Measurements from ENCODE around the gene NPFF.
A peak's percentile ranks its signal among the peaks of the same experiment; 100 is the strongest.
"Not testable (repeated sequence)": the region's sequence is repeated elsewhere in the genome, so short reads cannot be mapped to it uniquely, and the experiment has no call there.

NPFF gene

DNA sequence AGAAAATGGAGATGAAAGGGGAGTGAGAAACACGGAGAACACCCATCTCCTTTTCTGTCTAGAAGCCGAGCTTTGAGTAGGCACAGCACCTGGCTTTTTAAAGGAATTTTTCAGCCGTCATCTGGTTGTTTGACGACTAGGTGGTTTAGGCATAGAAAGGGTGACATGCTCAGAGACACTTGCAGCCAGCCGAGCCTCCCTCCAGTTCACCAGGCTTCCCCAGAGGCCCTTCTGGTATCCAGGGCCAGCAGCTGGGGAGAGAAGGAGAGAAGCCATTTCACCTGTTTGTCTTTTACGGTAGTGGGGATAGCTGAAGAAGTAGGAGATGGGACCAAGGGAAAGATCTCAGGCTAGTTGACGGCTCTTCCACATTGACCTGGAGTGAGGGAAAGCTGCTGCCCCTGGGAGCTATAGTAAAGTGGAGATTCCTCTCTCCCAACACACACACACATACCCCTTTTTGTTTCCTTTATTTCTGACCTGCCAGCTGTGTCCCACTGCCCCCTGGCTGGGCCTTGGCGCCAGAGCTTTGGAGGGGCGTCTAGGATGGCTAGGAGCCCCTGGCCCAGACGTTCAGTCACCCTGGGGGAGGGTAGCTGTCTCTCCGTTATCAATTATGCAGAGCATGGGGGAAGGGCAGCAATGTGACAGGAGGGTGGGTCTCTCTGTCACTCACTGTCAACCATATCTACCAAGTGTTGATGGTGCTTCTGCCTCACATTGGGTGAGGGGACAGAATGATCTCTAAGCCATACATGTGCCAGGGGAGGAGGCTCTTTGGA is 13.5 kb downstream of the NPFF start:
- no peak for DNase-seq

DNA sequence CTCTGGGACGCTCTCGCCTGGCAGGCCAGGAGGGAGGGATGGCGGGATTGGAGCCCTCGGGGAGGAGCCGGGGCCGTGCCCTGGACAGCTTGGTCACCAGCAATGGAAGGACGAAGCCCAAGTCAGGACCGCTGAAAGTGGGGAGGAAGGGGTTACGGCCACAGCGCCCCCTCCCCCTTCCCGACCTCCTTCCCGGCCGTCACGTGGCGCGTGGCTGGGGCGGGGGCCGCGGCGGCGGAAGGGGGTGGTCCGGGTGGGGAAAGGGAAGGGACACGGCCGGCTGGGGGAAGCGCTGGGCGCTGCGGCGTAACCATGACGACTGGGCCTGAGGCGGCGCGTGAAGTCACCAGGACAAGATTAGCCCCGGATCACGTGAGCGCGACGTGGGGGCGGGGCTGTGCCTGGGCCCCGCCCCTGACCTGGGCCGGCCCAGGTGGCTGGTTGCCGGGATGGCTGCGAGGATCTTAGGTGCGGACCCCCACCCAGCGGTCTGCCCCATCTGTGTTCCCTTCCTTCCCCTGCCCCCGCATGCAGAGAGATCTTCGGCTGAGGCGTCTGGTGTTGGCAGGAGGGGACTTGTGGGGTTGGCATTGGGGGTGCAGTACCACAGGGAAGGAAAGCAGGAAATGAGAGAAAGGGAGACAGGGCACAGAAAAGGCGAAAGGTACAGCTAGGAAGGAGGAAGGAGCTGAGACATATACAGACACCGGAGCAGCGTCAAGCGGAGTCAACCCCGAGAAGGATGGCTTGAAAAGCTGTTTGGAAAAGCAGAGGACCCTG is 14.3 kb downstream of the NPFF start:
- peak; percentile 87 for DNase-seq

DNA sequence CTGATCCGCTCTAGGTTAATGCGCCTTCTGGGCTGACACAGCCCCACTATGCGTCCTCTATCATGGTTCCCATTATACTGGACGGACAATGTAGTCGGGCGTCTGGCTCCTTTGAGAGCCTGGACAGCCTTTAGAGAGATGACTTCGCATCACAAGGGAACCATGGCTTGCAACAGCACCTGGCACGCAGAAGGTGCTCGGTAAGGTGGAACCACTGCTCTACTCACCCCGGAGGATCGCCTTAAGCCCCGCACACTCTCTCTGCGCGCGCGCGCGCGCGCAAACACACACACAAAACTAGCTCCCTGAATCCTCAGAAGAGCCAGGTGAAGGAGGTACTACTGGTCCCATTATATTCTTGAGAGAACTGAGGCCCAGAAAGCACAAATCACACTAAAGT is 15.1 kb downstream of the NPFF start:
- no peak for DNase-seq

DNA sequence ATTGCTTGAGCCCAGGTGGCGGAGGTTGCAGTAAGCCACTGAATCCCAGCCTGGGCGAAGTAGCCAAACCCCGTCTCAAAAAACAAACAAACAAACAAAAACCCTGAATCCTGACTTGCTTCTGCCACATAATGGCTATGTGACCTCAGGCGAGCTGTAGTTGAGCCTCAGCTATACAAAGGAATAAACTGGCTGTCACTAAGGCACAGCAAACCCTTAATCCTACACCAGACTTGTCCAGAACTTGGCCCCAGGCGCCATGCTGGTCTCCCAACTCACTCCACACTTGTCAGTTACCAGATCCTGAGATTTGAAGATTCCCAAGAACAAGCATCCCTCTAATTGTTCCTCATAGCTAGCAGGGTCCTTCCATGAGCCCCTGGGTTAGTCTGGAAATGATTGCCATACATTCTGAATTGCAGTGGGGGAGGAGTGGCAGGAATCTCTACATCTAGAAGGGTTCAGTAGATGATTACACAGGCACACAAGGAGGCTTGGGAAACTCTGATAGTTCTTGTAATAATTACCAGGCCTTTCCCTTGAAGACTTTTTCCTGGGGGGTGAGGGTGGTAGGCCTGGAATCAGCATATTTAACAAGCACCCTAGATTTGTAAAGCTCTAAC is 17.9 kb downstream of the NPFF start:
- DNase-seq: no peak

DNA sequence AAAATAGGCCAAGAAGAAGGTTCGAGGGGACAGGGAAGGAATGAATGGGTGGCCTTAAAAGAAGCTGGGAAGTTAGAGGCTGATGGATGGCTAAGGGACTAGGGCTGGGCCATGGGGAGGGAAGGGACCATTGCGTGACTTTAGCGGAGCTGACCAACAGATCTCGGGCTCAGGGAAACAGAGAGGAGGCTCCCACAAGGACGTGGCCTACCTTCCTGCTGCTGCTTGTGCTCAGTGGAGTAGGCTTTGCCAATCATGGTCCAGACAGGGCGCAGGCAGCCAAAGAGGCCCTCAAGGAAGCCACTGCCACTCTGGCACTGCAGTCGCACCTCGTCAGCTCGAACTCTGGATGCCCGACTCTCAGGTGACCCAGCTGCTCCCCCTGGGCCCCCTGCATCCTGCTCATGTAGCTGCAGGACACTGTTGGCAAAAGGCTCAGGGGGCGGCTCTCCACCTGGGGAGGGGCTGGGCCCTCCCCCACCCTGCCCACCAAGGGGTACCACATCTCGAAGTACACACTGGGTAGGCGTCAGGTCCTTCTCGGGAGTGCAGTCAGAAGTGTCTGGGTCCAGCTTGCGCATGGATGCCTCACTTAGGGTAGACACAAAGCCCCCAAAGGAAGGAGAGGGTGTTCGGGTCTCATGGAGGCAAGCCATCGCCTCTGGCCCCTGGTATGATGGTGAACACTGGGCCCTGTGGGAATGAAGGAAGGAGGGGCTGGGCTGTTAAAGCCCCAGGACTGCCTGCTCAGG is 20.4 kb downstream of the NPFF start:
- no peak for DNase-seq

DNA sequence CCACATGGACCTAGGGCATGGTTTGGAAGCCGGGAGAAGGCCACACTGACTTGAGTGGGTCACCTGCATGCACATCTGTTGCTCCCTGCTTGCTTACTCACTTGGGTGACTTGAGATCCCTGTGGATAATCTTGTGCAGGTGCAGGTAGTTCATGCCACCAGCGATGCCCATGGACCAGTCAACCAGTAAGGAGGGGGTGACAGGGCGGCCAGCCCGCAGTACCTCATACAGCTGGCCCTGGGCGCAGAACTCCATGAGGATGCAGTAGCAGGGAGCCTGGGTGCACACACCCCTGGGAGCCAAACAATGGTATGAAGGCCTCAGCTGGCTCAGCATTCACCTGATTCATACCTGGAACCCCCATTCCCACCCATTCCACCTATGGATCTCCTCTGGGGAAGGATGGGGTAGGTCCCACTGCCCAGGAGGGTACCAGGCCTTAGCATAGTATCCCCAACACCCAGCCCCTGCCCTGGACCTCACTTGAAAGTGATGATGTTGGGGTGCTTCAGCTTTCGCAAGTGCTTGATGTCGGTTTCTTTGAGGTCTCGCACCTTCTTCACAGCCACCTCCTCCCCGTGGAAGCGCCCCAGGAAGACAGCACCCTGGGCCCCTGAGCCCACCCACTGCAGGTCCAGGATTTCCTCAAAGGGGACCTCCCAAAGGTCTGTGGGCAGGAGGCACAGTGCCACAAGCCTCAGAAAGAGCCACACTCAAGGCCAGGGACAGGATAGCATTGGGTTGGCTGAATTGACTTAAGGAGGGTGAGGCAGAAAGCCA is 21.1 kb downstream of the NPFF start:
- no peak for DNase-seq

DNA sequence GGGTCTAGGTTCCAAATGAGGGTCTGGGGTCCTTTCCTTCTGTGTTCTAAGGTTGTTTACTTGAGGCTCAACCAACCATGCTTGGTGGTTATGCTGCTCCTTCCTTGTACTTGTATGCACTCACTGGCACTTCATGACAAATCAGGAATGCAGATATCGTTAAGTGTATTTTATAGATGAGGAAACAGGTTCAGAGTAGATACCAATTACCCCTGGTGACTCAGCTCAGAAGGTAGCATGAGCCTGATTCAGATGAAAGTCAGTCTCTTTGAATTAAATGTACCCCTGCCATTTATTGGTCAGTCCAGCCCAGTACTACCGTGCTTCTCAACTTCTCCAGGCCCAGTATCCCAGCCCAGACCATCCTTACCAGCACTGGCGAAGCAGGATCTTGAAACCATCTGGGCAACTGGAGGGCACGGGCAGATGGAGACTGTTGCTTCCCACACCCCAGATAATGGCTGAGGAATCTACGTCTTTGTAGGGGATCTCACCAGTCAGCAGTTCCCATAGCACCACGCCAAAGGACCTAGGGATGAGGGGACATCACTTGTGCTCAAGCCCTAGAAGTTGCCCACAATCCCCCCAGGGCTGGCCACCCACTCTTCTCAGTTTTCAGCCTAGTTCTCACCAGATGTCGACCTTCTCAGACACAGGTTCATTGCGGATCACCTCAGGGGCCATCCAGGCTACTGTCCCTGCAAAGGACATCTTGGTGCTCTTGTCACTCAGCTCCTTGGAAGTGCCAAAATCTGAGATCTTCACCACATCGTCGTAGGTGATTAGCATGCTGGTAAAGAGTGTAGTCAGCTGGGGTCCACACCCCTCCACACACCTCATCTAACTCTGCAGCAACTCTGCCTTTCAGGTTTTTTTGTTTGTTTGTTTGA is 22.4 kb downstream of the NPFF start:
- DNase-seq: no peak

DNA sequence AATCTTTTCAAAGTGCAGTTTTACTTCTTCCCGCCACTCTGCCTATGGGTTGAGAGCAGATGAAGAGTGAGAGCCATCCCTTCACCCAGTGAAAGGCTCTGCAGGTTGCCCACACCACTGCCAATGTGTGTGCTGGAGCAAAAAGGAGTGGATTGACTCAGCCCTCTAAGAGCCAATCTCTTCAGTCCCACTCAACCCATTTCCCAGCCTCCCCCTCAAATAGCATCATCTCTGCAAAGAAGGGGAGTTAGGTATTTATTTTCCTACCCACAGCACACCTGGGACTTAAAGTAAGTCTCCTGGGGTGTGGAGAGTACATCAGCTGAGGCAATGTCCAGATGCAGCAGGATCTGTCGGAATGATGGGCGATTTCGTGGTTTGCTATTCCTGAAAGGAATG is 23.3 kb downstream of the NPFF start:
- DNase-seq: no peak

DNA sequence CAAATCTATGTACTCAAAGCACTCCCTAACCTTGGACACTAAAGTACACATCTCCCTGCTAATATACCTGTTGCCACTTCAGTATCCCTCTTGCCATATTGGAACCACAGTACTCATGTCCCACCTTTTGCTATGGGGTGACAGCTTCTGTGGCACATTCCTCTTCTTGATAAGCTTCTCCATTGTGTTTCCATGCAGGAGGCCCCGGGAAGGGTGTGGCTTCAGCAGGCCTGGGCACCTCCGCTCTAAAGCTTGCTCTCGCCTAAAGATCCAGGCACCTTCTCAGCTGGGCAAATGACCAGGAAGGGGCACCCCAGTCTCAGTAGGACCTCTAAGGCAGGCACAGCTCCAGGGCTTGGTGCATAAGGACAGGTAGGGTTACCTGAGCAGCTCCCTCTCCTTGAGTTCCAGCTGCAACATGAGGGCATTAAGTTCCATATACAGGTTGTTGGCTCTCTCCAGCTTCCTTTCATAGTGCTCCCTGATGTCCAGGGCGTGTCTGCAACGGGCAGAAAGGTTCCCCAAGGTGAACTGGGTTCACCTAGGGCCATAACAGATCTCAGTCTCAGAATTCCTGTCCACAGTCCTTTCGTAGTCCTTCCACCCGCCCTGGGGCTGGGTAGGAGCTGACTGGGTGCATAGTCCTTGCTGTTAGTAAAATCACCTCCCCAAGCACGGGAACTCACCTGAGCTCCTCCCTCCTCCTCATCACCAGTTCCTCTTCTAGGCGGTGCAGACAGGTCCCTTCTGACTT is 23.9 kb downstream of the NPFF start:
- no peak for DNase-seq

DNA sequence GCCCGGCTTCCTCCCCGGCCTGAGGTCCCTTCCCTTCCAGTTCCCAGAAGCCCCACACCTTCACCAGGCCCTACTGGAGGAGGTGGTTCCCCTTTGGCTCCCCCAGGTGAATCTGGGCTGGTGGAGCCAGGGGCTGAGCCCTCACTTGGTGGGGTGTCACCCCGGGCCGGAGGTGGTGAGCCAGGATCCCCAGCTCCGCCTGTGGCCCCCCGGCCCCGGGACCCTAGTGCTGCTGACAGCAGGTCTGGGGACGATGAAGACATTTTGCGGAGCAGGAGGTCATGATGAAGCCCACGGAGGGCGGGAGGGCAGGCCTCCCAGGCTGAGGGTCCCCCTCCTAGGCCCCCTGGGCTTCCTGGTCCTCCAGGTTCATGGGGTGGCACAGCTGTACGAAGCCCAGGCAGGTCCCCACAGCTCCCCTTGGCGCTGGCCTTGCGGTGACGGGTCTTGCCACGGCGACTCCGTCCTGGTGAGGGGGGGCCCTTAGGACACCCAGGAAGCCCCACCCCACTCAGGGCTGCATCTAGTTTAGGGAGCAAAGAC is 24.6 kb downstream of the NPFF start:
- DNase-seq: no peak

DNA sequence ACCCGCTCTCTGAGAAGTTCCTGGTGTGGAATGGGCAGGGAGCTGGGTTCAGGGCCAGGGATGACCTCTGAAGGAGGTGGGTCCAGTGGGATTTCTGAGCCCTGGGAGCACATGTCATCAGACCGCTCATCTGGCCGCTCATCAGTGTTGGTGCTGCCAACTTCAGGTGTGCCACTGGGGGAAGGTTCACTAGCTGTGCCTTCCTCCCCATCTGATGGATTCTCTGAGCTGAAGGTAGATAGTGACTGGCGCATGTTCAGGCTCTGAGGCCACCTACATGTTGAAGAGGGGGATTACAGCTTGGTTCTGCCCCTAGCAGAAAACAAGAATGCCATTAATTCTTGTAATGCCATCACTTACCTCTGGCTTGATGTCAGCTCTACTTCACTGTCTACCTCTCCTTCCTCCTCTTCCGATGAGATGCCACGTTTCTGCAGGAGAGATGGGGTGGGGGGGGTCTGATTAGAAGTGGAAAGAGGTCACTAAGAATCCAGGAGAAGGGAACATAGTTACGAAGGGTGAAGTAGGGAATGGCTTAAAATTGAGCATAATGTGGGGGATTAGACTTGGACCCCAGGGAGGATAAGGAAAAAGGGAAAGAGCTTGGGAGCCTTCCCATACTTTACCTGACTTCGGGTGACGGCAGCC is 25.2 kb downstream of the NPFF start:
- DNase-seq: no peak

DNA sequence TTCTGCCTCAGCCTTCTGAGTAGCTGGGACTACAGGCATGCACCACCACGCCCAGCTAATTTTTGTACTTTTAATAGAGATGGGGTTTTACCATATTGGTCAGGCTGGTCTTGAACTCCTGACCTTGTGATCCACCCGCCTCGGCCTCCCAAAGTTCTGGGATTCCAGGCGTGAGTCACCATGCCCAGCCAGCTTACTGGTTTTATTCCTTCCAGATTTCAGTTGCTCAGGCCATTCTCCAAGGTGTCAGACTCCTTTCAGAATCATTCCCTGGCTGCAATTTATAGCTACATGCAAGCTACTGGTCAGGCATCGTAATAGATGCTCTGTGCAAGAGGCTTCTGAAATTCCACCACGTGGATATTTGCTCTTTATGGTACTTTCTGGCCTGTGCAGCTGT is 25.8 kb downstream of the NPFF start:
- DNase-seq: not testable (repeated sequence)

DNA sequence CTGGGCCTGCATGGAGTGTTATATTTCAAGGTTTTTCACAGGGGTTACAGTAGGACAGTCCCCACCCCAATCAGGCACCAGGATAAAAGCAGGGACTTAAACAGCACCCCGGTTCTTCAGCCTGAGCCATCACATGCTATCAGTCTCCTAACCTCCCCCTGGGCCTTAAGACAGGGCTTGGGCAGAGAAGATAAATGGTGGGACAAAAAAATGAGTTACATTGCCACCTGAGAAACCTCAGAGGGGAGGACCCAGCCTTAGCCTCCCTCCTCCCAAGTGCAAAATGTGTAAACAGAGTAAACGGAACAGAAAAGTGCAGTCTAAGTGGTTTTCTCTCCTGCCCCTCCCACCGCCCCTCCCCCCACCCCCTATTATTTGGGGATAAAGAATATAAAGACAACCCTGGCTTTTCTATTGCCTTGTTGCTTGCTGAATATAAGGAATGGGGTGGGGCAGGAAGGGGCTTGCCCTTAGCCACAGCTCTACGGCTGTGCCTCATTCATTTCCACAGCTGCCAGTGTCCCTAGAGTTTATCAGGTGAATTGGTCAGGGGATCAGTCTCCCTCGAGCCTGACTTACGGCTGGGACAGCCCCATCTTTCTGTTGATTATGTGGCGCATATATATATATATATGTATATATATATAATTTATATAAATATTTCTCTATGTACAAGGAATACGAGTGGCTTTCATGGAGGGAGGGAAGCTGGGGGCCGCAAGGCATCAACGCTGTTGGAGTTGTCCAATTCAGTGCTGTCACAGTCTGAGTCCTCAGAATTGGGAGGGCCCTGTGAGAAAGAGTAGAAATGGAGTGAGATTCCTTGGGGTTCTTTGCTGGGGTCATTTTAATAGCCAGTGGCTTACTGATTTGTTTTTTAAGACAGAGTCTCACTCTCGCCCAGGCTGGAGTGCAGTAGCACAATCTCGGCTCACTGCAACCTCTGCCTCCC is 26.5 kb downstream of the NPFF start:
- no peak for DNase-seq

DNA sequence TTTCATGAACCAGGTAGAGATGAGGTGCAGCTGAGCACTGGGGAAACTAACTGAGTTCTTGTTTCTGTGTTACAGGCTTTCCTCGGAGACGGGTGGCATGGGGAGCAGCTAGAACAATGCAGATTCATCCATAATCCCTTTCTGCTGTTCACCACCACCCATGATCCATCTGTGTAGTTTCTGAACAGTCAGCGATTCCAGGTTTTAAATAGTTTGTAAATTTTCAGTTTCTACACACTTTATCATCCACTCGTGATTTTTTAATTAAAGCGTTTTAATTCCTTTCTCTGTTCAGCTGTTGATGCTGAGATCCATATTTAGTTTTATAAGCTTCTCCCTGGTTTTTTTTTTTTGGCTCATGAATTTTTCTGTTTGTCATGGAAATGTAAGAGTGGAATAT is 28.0 kb downstream of the NPFF start:
- DNase-seq: no peak

DNA sequence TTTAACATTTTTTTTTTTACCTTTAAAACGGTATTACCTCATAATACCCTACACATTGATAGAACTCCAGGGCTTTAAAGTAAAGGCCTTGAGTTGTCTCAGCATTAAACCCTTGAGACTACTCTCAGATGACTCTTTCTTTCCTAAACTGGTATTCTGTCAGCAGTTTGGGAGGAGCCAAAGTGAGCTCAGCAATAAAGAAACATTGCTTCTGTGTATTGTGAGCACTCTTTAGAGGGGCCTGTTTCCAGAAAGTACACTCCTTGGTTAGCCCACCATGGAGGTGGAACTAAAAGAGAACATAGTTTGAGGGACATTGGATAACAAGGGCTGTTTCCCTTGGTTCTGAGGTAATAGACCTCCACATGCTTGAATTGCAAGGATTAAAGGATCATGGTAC is 28.4 kb downstream of the NPFF start:
- DNase-seq: no peak

DNA sequence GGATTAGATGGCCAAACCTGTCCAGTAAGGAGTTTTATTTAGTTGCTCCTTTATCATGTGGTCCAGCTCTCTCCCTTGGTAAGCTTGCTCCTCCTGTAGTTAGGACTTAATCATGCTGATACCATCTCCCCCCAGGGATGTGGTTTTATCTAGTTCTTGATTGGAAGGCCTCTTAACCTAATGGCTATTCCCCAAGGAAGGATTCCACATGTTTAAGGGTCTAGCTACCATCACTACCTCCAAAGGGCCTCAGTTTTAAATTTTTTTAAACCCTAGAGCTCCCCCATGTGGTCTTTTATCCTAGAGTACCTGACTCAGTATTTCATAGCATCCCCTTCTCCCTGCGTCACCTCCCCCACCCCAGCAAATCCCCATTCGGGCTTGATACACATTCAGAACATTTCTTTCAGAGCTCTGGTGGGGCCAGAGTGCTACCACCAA is 30.5 kb downstream of the NPFF start:
- DNase-seq: no peak

DNA sequence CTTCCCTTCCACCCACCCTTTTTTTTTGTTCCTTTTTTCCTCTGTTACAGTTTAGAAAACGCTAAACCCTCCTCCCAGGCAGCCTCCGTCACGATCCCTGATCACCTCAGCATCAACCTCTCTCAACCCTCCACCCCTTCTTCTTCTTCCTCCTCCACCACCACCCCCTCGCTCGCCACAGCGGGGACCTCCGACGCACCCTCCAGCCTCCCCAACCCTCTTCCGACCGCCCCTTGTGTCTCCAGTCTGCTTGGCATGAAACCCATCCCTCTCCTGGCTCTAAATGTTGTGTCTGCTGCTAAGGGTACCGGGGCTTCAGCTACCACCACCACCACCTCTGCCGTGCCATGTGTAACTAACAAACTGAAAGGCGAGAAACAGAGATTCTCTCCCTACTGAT is 32.5 kb downstream of the NPFF start:
- DNase-seq: no peak

DNA sequence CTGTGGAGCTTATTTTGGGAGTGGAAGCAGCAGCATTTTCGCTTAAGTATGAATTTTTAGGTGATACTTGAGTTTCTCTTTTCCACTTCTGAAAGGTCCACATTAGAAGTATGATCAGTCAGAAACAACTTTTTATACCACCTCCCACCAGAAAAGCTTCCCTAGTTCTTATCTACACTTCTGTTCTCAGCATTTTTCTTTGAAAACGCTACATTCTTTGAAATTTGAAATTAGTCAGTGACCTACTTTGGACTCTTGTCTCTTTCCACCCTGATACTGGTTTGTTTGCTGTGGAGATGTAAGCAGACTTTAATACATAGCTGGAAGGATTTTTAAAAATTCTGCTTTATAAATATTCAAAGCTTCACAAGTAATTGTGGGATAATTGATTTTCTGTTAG is 33.2 kb downstream of the NPFF start:
- no peak for DNase-seq

Measured in T-helper 9 cell (primary cell).